ENCODE measurements around the gene TUBB4A. TPM values are rescaled to one million over a fixed set of nuclear protein-coding genes. Genes with fewer than 3 reads are reported as not detected.

TUBB4A gene
- total RNA-seq, 1 experiment from 2014 or later: 18.5 TPM

DNA sequence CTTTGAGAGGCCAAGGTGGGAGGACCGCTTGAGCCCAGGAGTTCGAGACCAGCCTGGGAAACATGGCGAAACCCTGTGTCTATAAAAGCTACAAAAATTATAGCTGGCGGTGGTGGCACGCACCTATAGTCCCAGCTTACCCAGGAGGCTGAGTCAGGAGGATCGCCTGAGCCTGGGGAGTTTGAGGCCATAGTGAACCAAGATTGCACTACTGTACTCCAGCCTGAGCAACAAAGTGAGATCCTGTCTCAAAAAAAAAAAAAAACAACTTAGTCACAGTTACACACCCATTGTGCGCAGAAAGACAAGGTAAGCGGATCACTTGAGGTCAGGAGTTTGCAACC lies 19.8 kb downstream of the TUBB4A start:
- ATAC-seq: no peak
- no peaks in the 10 kb centered on the region for H3K36me3 Mint-ChIP-seq
- no peaks in the 10 kb centered on the region; the same call in 1 of the 2 replicates for H3K27me3 Mint-ChIP-seq (ENCODE audit: low read depth)
- TF ChIP-seq CREB1 (CRISPR knock-in tag; IDR thresholded peaks at IDR 0.05): no peak
- TF ChIP-seq, protein P1, sequence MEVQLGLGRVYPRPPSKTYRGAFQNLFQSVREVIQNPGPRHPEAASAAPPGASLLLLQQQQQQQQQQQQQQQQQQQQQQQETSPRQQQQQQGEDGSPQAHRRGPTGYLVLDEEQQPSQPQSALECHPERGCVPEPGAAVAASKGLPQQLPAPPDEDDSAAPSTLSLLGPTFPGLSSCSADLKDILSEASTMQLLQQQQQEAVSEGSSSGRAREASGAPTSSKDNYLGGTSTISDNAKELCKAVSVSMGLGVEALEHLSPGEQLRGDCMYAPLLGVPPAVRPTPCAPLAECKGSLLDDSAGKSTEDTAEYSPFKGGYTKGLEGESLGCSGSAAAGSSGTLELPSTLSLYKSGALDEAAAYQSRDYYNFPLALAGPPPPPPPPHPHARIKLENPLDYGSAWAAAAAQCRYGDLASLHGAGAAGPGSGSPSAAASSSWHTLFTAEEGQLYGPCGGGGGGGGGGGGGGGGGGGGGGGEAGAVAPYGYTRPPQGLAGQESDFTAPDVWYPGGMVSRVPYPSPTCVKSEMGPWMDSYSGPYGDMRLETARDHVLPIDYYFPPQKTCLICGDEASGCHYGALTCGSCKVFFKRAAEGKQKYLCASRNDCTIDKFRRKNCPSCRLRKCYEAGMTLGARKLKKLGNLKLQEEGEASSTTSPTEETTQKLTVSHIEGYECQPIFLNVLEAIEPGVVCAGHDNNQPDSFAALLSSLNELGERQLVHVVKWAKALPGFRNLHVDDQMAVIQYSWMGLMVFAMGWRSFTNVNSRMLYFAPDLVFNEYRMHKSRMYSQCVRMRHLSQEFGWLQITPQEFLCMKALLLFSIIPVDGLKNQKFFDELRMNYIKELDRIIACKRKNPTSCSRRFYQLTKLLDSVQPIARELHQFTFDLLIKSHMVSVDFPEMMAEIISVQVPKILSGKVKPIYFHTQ (CRISPR knock-in tag; IDR thresholded peaks at IDR 0.05): no peak
- H3K9me3 Mint-ChIP-seq: no peaks in the 10 kb centered on the region
- no peak for DNase-seq (ENCODE audit: low spot score)
- H3K4me1 Mint-ChIP-seq: peaks cover 15% of the 10 kb centered on the region
- no peak overlapping the region for H3K27ac Mint-ChIP-seq
- POLR2A ChIA-PET: no interaction called here
- H3K4me3 Mint-ChIP-seq: no peak overlapping the region
- CTCF ChIA-PET: interaction anchor here (0.6 to 1.7 kb wide), 3 partner anchors 20 to 383 kb away, joined by 3 to 7 read pairs (median 4); partner anchors contain the start of gene TUBB4A

DNA sequence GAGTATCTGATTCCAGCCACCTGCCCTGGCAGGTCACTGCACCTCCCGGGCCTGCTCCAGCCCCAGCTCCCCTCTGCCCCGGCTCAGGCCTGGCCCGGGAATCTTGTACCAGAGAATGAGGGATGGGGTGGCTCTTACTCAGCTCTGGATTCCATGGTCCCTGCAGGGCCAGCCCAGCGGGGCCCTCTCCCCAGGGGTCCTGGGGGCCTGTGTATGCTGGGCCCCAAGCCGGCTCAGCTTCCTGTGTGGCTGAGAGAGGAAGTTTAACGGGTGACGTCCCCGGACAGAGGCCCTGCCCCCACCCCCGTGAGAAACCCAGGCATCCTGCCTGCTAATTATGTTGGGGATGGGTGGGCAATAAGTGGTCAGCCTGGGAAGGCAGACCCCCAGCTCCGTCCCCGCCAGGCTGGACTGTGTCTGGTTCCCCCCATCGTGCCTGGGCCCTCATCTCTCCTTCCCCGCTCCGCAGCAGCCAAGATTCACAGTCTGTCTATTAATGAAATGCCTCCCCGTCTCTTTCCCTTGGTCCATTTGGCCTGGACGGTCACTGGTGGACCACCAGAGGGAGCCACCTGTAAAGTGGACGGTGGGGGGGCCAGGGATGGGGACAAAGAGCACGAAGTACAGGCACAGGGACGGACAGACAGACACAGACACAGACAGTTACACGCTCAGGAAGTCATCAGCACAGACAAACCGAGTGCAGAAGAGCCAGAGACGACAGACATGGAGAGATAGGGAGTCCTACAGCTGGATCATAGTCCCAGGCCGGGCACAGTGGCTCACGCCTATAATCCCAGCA lies 20.4 kb downstream of the TUBB4A start, which contains the start of gene DENND1C:
DENND1C (minus strand) TSS at position 247 of the 802 bp plus-strand sequence; CDS start at position 155, 92 bp downstream.
- peak; percentile 57 for ATAC-seq
- H3K36me3 Mint-ChIP-seq: no peaks in the 10 kb centered on the region
- peaks cover 15% of the 10 kb centered on the region for H3K4me1 Mint-ChIP-seq
- POLR2A ChIA-PET: no interaction called here
- H3K4me3 Mint-ChIP-seq: no peak within 1 kb of the TSS
- CTCF ChIA-PET: interaction anchor here (0.5 to 1.7 kb wide), 12 partner anchors 9 to 463 kb away, joined by 3 to 7 read pairs (median 3); partner anchors contain the start of genes KHSRP and TUBB4A
- H3K27me3 Mint-ChIP-seq (ENCODE audit: low read depth): peaks cover 2% of the 10 kb centered on the region; the same call in 1 of the 2 replicates
- TF ChIP-seq ELF4 (CRISPR knock-in tag; IDR thresholded peaks at IDR 0.05; ENCODE audit: low read depth) (no peak), ZNF423 (CRISPR knock-in tag; IDR thresholded peaks at IDR 0.05) (peak; percentile 77), TP53 (CRISPR knock-in tag; IDR thresholded peaks at IDR 0.05) (no peak), FOXP1 (CRISPR knock-in tag; IDR thresholded peaks at IDR 0.05; ENCODE audit: borderline replicate concordance) (0 out of 2 replicates have a peak, but pooled peaks have one; percentile 29), GRHL2 (CRISPR knock-in tag; IDR thresholded peaks at IDR 0.05; ENCODE audit: insufficient replicate concordance, severe bottlenecking) (no peak), ZNF416 (CRISPR knock-in tag; IDR thresholded peaks at IDR 0.05) (no peak), ZNF671 (CRISPR knock-in tag; IDR thresholded peaks at IDR 0.05) (no peak), ATF1 (CRISPR knock-in tag; IDR thresholded peaks at IDR 0.05) (no peak), ZNF263 (CRISPR knock-in tag; IDR thresholded peaks at IDR 0.05; ENCODE audit: low read depth) (no peak), CREM (CRISPR knock-in tag; IDR thresholded peaks at IDR 0.05) (no peak), JAZF1 (CRISPR knock-in tag; IDR thresholded peaks at IDR 0.05) (no peak), ESRRA (CRISPR knock-in tag; IDR thresholded peaks at IDR 0.05; ENCODE audit: borderline replicate concordance) (no peak), ZNF219 (CRISPR knock-in tag; IDR thresholded peaks at IDR 0.05; ENCODE audit: borderline replicate concordance) (no peak), IRF2 (CRISPR knock-in tag; IDR thresholded peaks at IDR 0.05; ENCODE audit: borderline replicate concordance, low read depth) (no peak), RORB (CRISPR knock-in tag; IDR thresholded peaks at IDR 0.05) (no peak)
- TF ChIP-seq, protein P2, sequence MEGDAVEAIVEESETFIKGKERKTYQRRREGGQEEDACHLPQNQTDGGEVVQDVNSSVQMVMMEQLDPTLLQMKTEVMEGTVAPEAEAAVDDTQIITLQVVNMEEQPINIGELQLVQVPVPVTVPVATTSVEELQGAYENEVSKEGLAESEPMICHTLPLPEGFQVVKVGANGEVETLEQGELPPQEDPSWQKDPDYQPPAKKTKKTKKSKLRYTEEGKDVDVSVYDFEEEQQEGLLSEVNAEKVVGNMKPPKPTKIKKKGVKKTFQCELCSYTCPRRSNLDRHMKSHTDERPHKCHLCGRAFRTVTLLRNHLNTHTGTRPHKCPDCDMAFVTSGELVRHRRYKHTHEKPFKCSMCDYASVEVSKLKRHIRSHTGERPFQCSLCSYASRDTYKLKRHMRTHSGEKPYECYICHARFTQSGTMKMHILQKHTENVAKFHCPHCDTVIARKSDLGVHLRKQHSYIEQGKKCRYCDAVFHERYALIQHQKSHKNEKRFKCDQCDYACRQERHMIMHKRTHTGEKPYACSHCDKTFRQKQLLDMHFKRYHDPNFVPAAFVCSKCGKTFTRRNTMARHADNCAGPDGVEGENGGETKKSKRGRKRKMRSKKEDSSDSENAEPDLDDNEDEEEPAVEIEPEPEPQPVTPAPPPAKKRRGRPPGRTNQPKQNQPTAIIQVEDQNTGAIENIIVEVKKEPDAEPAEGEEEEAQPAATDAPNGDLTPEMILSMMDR (IDR thresholded peaks at IDR 0.05): peak; percentile 59; the same call in 1 of the 2 replicates
- TF ChIP-seq, protein P3, sequence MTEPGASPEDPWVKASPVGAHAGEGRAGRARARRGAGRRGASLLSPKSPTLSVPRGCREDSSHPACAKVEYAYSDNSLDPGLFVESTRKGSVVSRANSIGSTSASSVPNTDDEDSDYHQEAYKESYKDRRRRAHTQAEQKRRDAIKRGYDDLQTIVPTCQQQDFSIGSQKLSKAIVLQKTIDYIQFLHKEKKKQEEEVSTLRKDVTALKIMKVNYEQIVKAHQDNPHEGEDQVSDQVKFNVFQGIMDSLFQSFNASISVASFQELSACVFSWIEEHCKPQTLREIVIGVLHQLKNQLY (CRISPR knock-in tag; IDR thresholded peaks at IDR 0.05): no peak
- TF ChIP-seq, protein P4, sequence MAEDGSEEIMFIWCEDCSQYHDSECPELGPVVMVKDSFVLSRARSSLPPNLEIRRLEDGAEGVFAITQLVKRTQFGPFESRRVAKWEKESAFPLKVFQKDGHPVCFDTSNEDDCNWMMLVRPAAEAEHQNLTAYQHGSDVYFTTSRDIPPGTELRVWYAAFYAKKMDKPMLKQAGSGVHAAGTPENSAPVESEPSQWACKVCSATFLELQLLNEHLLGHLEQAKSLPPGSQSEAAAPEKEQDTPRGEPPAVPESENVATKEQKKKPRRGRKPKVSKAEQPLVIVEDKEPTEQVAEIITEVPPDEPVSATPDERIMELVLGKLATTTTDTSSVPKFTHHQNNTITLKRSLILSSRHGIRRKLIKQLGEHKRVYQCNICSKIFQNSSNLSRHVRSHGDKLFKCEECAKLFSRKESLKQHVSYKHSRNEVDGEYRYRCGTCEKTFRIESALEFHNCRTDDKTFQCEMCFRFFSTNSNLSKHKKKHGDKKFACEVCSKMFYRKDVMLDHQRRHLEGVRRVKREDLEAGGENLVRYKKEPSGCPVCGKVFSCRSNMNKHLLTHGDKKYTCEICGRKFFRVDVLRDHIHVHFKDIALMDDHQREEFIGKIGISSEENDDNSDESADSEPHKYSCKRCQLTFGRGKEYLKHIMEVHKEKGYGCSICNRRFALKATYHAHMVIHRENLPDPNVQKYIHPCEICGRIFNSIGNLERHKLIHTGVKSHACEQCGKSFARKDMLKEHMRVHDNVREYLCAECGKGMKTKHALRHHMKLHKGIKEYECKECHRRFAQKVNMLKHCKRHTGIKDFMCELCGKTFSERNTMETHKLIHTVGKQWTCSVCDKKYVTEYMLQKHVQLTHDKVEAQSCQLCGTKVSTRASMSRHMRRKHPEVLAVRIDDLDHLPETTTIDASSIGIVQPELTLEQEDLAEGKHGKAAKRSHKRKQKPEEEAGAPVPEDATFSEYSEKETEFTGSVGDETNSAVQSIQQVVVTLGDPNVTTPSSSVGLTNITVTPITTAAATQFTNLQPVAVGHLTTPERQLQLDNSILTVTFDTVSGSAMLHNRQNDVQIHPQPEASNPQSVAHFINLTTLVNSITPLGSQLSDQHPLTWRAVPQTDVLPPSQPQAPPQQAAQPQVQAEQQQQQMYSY (CRISPR knock-in tag; IDR thresholded peaks at IDR 0.05): no peak
- TF ChIP-seq, protein P5, sequence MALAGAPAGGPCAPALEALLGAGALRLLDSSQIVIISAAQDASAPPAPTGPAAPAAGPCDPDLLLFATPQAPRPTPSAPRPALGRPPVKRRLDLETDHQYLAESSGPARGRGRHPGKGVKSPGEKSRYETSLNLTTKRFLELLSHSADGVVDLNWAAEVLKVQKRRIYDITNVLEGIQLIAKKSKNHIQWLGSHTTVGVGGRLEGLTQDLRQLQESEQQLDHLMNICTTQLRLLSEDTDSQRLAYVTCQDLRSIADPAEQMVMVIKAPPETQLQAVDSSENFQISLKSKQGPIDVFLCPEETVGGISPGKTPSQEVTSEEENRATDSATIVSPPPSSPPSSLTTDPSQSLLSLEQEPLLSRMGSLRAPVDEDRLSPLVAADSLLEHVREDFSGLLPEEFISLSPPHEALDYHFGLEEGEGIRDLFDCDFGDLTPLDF (CRISPR knock-in tag; IDR thresholded peaks at IDR 0.05): no peak
- no peak within 1 kb of the TSS for H3K27ac Mint-ChIP-seq
- peak; percentile 61 for DNase-seq (ENCODE audit: low spot score)
- no peaks in the 10 kb centered on the region for H3K9me3 Mint-ChIP-seq
